SJCRH30 (cell line): ENCODE measurements around the gene GBA3. TPM values are rescaled to one million over a fixed set of nuclear protein-coding genes. Genes with fewer than 3 reads are reported as not detected.

Experiments
- DNase-seq, 2 experiments: peaks; one replicate each; pipeline ENCODE4 v3.0.0-alpha.2; 2015 to 2020
- H3K27ac ChIP-seq: fragments of 250-450 bp; sonication (Bioruptor Pico); 2 replicates; pipeline ENCODE4 v1.5.1; 2020; ENCODE audit warnings: mild to moderate bottlenecking, moderate library complexity
- H3K27me3 ChIP-seq: fragments of 250-450 bp; sonication (Bioruptor Pico); 2 replicates; pipeline ENCODE4 v1.5.1; 2020; ENCODE audit warnings: mild to moderate bottlenecking, moderate library complexity
- H3K36me3 ChIP-seq: fragments of 250-450 bp; sonication (Bioruptor Pico); 2 replicates; pipeline ENCODE4 v1.5.1; 2020; ENCODE audit warnings: mild to moderate bottlenecking, moderate library complexity
- H3K4me1 ChIP-seq: fragments of 250-450 bp; sonication (Bioruptor Pico); 2 replicates; pipeline ENCODE4 v1.5.1; 2020; ENCODE audit warnings: mild to moderate bottlenecking, moderate library complexity
- H3K4me3 ChIP-seq: fragments of 250-450 bp; sonication (Bioruptor Pico); 2 replicates; pipeline ENCODE4 v1.5.1; 2020; ENCODE audit warnings: mild to moderate bottlenecking, moderate library complexity
- H3K9me3 ChIP-seq: fragments of 250-450 bp; sonication (Bioruptor Pico); replicated peaks from 2 replicates; pipeline ENCODE4 v1.5.1; 2020; ENCODE audit warnings: mild to moderate bottlenecking, moderate library complexity
- total RNA-seq: library from RNA; depleted of rRNA; stranded (reverse); fragments of >200 nt; shearing (Covaris generic); gene quantifications from 2 replicates; pipeline ENCODE4 v1.2.3, GENCODE V29; 2014; rRNA removed

The GBA3 gene
- not detected in 2 replicates for total RNA-seq

- H3K4me3 ChIP-seq, result no peak within 1 kb of the TSS
- no peaks in the 10 kb centered on the region for H3K4me1 ChIP-seq
- H3K9me3 ChIP-seq, result no peaks in the 10 kb centered on the region
- no peaks in the 10 kb centered on the region for H3K27me3 ChIP-seq
- H3K27ac ChIP-seq, result no peak within 1 kb of the TSS
- DNase-seq, result no peak
- no peaks in the 10 kb centered on the region for H3K36me3 ChIP-seq
Measured at GRCh38 chr4:22692736-22693135, at the start of gene GBA3. GBA3 (plus strand) TSS chr4:22692937.

- Histone ChIP-seq H3K27ac (no peak overlapping the region), H3K27me3 (no peaks in the 10 kb centered on the region), H3K9me3 (no peaks in the 10 kb centered on the region), H3K4me1 (no peaks in the 10 kb centered on the region), H3K36me3 (no peaks in the 10 kb centered on the region), H3K4me3 (no peak overlapping the region)
- peak in 1 of 2 experiments; percentile 14 for DNase-seq
Measured at GRCh38 chr4:22643952-22644351, 48.8 kb upstream of the GBA3 start.

GRCh38 chr4:22645481-22646182 lies 47.1 kb upstream of the GBA3 start:
- no peaks in the 10 kb centered on the region for H3K9me3 ChIP-seq
- no peak overlapping the region for H3K4me3 ChIP-seq
- DNase-seq, result no peak
- no peak overlapping the region for H3K27ac ChIP-seq
- H3K27me3 ChIP-seq, result no peaks in the 10 kb centered on the region
- no peaks in the 10 kb centered on the region for H3K4me1 ChIP-seq
- no peaks in the 10 kb centered on the region for H3K36me3 ChIP-seq

GRCh38 chr4:22648996-22649395 lies 43.7 kb upstream of the GBA3 start:
- no peak overlapping the region for H3K4me3 ChIP-seq
- H3K27me3 ChIP-seq, result no peaks in the 10 kb centered on the region
- no peaks in the 10 kb centered on the region for H3K4me1 ChIP-seq
- no peak for DNase-seq
- H3K9me3 ChIP-seq, result no peaks in the 10 kb centered on the region
- no peaks in the 10 kb centered on the region for H3K36me3 ChIP-seq
- H3K27ac ChIP-seq, result no peak overlapping the region

GRCh38 chr4:22650771-22651170 lies 42.0 kb upstream of the GBA3 start:
- H3K36me3 ChIP-seq, result no peaks in the 10 kb centered on the region
- no peak overlapping the region for H3K4me3 ChIP-seq
- H3K27me3 ChIP-seq, result no peaks in the 10 kb centered on the region
- H3K27ac ChIP-seq, result no peak overlapping the region
- no peaks in the 10 kb centered on the region for H3K4me1 ChIP-seq
- no peaks in the 10 kb centered on the region for H3K9me3 ChIP-seq
- no peak for DNase-seq

- DNase-seq, result no peak
- no peaks in the 10 kb centered on the region for H3K9me3 ChIP-seq
- no peaks in the 10 kb centered on the region for H3K36me3 ChIP-seq
- no peaks in the 10 kb centered on the region for H3K4me1 ChIP-seq
- no peak overlapping the region for H3K4me3 ChIP-seq
- H3K27ac ChIP-seq, result no peak overlapping the region
- no peaks in the 10 kb centered on the region for H3K27me3 ChIP-seq
Measured at GRCh38 chr4:22653752-22654151, 39.0 kb upstream of the GBA3 start.

GRCh38 chr4:22661443-22661842 lies 31.3 kb upstream of the GBA3 start:
- Histone ChIP-seq H3K27ac (no peak overlapping the region), H3K4me1 (0 out of 2 replicates have a peak, but pooled peaks cover 1% of the 10 kb centered on the region), H3K9me3 (no peaks in the 10 kb centered on the region), H3K36me3 (no peaks in the 10 kb centered on the region), H3K4me3 (no peak overlapping the region), H3K27me3 (no peaks in the 10 kb centered on the region)
- no peak for DNase-seq

- no peak for DNase-seq
- H3K27ac ChIP-seq, result no peak overlapping the region
- no peaks in the 10 kb centered on the region for H3K36me3 ChIP-seq
- no peak overlapping the region for H3K4me3 ChIP-seq
- H3K9me3 ChIP-seq, result no peaks in the 10 kb centered on the region
- no peaks in the 10 kb centered on the region for H3K27me3 ChIP-seq
- peaks cover 6% of the 10 kb centered on the region; the same call in 1 of the 2 replicates for H3K4me1 ChIP-seq
Measured at GRCh38 chr4:22667332-22667940, 25.3 kb upstream of the GBA3 start.

- H3K4me1 ChIP-seq, result peaks cover 6% of the 10 kb centered on the region; the same call in 1 of the 2 replicates
- no peaks in the 10 kb centered on the region for H3K36me3 ChIP-seq
- no peak overlapping the region for H3K4me3 ChIP-seq
- no peaks in the 10 kb centered on the region for H3K9me3 ChIP-seq
- no peak for DNase-seq
- no peak overlapping the region for H3K27ac ChIP-seq
- no peaks in the 10 kb centered on the region for H3K27me3 ChIP-seq
Measured at GRCh38 chr4:22668301-22668700, 24.4 kb upstream of the GBA3 start.

- no peak for DNase-seq
- Histone ChIP-seq H3K27ac (no peak overlapping the region), H3K27me3 (no peaks in the 10 kb centered on the region), H3K9me3 (no peaks in the 10 kb centered on the region), H3K36me3 (no peaks in the 10 kb centered on the region), H3K4me1 (peaks cover 6% of the 10 kb centered on the region; the same call in 1 of the 2 replicates), H3K4me3 (no peak overlapping the region)
Measured at GRCh38 chr4:22668702-22669101, 24.0 kb upstream of the GBA3 start.

- Histone ChIP-seq H3K9me3 (no peaks in the 10 kb centered on the region), H3K4me1 (peaks cover 6% of the 10 kb centered on the region; the same call in 1 of the 2 replicates), H3K27ac (no peak overlapping the region), H3K27me3 (no peaks in the 10 kb centered on the region), H3K4me3 (no peak overlapping the region), H3K36me3 (no peaks in the 10 kb centered on the region)
- DNase-seq, result no peak
Measured at GRCh38 chr4:22670956-22671355, 21.8 kb upstream of the GBA3 start.

GRCh38 chr4:22672519-22672918 lies 20.2 kb upstream of the GBA3 start:
- H3K27me3 ChIP-seq, result no peaks in the 10 kb centered on the region
- no peaks in the 10 kb centered on the region for H3K36me3 ChIP-seq
- no peak overlapping the region for H3K27ac ChIP-seq
- DNase-seq, result no peak
- H3K9me3 ChIP-seq, result no peaks in the 10 kb centered on the region
- H3K4me1 ChIP-seq, result peaks cover 4% of the 10 kb centered on the region; the same call in 1 of the 2 replicates
- H3K4me3 ChIP-seq, result no peak overlapping the region

GRCh38 chr4:22672944-22673343 lies 19.8 kb upstream of the GBA3 start:
- Histone ChIP-seq H3K4me1 (peaks cover 4% of the 10 kb centered on the region; the same call in 1 of the 2 replicates), H3K36me3 (no peaks in the 10 kb centered on the region), H3K9me3 (no peaks in the 10 kb centered on the region), H3K27me3 (no peaks in the 10 kb centered on the region), H3K4me3 (no peak overlapping the region), H3K27ac (no peak overlapping the region)
- DNase-seq, result no peak

- no peak for DNase-seq
- no peak overlapping the region for H3K4me3 ChIP-seq
- H3K27me3 ChIP-seq, result no peaks in the 10 kb centered on the region
- no peaks in the 10 kb centered on the region for H3K9me3 ChIP-seq
- no peak overlapping the region for H3K27ac ChIP-seq
- H3K36me3 ChIP-seq, result no peaks in the 10 kb centered on the region
- peaks cover 7% of the 10 kb centered on the region for H3K4me1 ChIP-seq
Measured at GRCh38 chr4:22674700-22675099, 18.0 kb upstream of the GBA3 start.

GRCh38 chr4:22676063-22676462 lies 16.7 kb upstream of the GBA3 start:
- Histone ChIP-seq H3K9me3 (no peaks in the 10 kb centered on the region), H3K27ac (no peak overlapping the region), H3K4me1 (peaks cover 9% of the 10 kb centered on the region), H3K27me3 (no peaks in the 10 kb centered on the region), H3K36me3 (no peaks in the 10 kb centered on the region), H3K4me3 (no peak overlapping the region)
- no peak for DNase-seq

- Histone ChIP-seq H3K27me3 (no peaks in the 10 kb centered on the region), H3K36me3 (no peaks in the 10 kb centered on the region), H3K4me3 (no peak overlapping the region), H3K27ac (no peak overlapping the region), H3K9me3 (no peaks in the 10 kb centered on the region), H3K4me1 (peaks cover 9% of the 10 kb centered on the region)
- no peak for DNase-seq
Measured at GRCh38 chr4:22677780-22678179, 15.0 kb upstream of the GBA3 start.
